Measurements from ENCODE around the gene HNRNPL.
"Not testable (repeated sequence)": the region's sequence is repeated elsewhere in the genome, so short reads cannot be mapped to it uniquely, and the experiment has no call there.

Gene HNRNPL

DNA sequence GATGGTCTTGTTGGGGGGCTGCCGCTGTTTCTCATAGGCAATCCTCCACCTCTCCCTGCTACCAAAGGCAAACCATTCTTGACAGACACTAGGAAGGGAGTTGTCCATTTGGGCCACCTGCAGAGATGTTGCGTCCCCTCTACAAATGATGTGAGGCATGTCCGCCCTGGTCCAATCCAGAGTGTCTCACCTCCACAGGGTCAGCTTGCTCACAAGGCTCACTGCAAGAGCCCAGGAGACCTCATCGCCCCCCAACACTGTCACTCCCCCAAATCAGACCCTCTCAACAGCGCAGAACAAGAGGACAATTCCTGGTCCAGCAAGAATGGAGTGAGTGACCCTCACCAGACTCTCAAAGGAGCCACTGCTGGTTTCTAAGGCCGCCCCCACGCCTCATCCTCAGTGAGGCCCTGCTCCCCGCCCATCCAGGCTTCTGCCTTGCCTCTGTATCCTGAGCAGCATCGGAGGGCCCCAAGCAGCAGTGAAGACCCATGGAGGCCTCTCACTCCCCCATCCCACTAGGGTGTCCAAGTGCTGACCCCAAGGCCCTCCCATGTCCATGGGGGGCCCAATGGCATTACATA is 6.5 kb downstream of the HNRNPL start:
- DNase-seq = no peak

DNA sequence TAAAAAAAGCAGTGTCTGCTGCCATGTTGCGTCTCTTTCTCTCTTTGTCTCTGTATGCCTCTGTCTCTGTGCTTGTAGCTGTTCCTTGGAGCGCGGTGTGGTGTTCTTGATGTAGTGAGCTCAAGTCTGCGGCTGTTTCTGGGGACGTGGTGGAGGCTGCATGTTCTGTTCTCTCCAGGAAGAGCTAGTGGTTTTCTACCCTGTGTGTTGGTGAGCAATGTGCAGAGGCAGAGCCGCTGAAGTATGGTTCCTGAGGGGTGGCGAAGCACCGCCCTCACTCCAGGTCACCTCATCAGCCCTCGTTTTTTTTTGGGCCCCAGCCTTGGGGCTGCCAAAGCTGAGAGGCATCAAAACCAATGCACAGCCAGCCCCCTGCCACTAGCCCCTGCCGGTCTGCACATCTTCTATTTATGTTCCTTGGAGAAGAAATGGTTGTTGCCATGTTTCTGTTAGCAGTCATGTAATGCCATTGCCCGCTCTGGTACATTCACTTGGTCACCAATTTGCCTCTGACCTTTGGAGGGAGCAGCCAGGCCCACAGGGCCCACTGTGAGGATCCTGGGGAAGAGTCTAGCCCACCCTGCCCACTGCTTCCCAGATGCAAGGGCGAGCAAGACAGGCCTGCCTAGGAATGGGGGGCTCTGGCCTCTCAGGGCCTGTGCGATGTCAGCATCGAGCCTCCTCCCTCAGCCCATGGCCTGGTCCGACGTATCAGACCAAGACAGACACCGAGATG is 7.2 kb downstream of the HNRNPL start:
- DNase-seq = peak; percentile 78

DNA sequence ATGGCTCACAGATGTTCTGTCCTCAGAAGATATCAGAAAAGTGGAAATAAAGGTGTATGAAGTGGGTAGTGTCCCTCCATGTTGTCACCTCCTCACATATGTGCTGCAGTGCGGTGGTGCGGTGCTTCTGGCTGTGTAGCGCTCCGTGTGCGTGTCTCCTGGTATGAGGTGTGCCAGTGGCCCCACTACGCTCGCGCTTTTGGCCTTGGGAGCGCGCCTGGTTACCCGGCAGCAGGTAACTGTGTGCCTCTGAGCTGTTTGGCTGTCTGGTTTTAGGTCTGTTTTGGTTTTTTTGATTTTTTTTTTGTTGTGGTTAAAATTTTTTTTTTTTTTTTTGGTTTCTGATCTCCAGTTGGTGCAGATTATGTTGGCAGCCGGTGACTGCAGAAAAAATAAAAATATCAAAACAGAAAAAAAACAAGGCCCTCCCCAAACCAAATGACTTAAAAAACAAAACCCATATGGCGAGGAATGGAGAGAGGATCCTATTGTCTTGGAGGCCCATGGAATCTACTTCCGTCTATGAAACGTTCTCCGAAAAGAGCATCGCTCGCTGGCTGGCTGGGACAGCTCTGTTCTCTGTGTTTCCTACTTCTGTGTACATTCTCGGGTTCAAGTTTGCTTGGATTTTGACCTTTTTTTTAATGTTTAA is 7.9 kb downstream of the HNRNPL start:
- DNase-seq = peak; percentile 71

DNA sequence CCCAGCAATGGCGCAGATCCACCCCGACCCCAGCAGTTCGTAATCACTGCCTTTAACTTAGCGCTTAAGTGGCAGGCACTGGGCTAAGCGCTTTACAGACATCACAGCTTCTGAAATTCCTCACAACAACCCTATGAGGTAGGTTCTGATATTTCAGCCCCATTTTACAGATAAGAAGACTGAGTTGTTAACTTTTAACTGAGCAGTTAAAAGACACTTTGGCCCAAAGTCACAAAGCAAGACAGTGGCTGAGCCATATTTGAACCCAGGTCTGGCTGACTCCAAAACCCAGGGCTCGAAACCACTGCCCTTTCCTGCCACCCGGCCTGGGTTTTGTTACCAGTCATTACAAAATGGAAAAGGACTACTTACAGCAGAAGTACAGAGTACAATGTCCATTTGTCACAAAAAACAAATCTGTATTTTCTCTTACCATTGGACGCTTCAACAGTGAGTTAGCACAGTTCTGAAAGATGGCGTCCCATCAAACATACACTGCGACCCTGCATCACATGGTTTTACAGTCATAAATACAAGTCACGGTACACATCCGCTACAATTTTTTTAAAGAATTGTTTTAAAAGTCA is 8.5 kb downstream of the HNRNPL start:
- DNase-seq = no peak

DNA sequence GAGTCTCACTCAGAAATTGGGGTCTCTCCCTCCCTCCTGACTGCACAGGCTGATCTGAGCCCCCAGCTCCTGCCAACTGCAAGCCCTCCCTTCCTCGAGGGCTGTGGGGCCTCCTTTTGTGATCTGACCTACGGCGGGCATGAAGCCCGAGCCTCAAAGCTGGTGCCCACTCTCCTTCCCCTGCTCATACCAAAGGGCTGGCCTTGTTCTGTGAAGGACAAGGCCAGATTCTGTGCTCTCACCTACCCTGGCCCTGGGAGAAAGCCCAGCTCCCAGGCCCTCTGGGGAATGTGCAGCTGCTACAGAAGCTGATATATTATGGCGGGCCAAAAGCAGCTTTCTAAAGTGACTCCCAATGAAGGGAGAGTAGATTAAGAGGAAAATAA is 9.2 kb downstream of the HNRNPL start:
- no peak for DNase-seq

DNA sequence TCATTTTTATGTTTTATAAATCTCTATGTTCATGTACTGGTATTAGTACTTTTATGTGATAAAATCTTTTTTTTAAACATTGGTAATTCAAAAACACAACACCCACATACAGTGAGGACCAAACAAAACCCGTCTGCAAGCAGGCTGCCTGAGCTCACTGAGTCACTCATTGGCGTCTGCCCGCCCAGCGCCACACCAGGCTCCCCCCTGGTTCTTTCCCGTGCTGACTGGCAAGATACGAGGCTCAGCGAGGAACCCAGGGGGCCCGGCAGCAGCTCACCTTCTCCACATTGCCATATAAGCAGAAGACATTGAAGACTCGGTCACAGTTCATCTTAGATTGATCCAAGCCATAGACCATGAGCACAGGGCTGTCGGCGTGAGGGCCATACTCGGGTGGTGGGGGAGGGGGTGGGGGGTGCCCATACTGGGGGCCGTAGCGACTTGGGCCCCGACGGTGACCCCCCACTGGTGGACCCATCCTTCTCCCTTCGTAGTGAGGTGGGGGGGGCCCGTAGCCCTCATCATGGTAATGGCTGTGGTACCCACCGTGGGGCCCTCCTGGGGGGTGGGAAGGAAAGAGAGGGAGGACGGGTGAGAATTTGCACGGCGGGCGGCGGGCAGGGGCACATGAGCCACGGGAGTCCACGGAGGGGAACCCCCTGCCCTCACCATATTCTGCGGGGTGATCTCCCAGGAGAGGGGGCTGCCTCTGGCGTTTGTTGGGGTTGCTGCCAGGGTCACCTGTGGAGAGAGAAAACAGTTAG is 9.8 kb downstream of the HNRNPL start:
- no peak for DNase-seq

DNA sequence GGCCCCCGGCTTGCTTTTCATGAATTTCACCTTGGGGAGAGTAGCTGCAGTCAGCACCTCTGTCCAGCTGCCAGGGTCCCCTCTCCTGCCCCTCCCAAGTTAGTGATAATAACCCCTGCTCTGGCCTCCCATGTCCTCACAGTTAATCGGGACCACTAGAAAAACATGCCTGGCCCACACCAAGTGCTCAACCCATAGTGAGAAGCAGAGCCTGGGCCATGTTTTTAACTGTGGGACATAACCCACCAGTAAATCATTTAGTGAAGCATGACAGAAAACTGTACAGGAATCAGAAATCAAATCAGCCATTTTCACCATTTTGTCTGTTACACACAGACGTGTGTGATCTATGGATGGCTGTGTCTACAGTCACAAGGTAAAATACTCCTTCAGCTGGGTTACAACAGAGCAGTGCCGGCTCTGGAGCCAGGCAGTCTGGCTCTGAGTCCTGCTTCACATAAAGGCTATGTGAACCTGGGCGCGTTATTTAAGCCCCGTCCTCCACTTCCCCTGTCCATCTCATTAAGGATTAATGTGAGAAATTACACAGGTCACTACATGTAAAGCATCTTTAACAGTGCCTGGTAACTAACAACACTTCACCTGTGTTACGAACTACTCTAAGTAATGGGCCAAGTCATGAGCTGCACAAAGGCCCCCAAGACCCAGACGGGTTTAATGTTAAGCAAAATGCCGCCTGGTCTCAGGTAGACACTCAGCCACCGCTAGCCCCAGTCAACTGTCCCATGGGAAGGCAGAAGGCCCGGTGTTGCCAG is 10.6 kb downstream of the HNRNPL start:
- no peak for DNase-seq

DNA sequence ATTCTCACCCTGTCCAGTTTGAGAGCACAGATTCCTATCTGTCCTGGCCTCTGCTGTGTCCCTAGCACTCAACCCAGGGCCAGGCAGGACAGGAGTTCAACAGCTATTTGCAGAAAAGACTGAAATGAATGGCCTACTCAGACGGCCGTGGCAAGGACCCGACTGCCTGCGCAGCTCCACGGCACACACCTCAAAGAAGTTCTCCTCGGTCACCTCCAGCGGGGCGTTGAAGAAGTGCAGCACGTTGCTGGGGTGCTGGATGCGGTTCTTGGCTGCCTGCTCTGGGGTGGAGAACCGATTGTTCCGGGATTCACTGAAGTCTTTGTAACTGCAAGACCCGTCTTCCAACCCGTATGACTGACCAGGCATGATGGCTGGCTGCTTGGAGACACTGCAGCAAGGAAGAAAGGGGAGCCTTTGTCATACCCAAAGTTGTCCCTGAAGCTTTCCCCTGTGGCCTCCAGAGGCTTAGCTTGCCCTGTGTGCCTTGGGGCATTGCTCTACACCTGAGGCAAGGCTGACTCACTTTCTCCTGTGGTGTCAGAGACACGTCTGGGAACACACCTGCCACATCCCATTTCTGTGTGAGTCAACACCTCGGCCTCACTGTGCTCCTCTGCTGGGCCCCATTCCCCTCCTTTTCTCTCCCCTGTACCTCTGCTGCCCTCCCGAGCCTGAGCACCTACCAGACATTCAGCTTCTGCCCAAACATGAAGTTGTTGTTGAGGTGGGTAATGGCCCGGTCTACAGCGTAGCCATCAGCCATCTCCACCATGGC is 11.4 kb downstream of the HNRNPL start:
- DNase-seq = no peak

DNA sequence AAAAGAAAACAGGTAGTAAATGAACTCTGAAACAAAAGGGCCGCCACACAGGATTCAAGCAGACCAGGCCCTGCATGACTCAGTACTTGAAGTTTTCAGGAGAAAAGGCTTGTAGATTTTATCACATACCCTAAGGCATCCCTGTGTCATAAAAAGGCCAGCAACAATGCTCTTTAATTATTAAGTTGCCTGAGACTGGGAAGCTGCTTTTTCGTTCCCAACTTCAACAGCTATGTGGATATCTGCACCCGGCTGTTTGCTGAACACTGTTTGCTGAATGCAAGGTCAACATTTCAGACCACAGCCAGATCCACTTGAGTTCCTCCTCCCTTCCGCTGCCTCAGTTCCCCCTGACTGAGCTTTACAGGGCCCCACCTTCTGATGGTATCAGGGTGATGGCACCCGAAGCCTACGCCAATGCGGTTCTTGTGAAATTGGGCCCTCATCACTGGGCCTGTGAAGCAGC is 12.1 kb downstream of the HNRNPL start:
- no peak for DNase-seq

DNA sequence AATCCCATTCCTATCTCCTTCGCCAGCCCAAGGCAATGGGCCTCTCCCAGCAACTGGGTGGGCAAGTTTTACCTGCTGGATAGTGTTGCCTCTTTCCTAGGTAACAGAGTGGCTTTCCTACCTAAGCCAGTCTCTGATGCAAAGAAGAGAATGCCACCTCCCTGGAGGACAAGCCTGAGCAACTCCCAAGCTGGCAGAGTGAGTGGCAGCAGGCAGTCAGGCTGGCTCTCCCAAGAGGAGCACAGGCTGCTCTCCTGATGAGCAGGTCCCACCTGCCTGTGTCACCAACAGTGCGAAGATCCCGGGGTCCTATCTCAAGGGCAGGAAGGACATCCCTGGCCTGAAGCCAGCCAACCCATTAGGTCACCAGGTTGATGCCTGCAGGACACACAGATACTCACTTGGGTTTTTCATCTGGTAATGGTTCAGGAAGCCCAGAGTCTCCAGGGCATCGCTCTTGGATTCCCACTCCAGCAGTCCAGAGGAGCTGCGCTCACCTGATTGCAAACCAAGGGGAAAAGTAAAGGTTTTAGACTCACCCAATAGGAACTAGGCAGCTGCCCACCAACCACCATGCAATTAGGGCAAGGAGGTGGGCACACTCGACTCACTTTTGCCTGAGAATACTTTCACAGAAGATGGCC is 12.7 kb downstream of the HNRNPL start:
- DNase-seq = no peak

DNA sequence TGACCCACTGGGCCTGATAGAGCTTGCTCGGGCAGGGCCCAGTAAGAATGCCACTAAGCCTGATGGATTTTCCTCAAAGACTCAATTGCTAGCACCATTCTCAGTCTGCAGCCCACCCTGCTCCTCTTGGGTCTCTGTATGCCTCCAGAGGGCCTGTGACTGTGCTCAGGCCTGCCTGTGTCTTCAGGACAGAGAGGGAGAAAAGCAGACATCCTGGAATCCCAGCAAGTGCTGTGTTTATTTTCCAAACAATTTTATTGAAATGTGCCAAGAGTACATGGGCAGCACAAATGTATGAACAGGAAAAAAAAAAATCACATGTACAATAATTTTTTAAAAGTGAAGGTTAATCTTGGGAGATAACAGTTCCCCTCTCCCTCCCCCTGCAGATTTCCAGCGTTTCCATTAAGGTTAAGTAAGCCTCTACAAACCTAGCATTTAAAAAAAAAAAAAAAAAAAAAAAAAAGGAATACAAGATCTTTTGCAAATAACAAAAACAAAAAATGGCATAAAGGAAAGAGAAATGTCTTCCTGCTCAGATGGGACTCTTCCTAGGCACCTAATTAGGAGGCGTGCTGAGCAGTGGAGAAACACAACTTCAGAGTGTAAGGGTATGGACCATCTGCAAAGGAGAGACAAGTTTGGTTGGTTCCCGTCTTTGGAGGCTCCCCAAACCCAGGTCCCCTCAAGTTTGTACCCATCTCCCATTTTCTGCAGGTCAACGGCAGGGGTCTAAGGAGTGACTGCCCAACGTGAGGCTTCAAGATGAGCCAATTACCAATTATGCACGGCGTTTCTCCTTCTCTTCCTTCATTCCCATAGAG is 13.4 kb downstream of the HNRNPL start:
- no peak for DNase-seq

DNA sequence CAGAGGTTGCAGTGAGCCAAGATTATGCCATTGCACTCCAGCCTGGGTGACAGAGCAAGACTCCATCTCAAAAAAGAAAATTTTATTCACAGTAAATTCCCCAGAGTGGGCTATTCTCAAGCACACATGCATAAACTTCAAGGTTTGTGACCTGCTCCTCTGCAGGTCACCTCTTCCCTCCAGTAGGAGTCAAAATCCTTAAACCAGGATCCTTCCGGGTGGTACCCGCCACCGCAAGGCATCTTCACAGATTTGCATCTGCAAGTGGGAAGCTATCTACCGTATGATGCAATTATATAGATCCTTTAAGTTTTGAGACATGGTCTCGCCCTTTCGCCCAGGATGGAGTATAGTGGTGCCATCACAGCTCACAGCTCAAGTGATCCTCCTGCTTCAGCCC is 15.2 kb downstream of the HNRNPL start:
- DNase-seq = no peak

DNA sequence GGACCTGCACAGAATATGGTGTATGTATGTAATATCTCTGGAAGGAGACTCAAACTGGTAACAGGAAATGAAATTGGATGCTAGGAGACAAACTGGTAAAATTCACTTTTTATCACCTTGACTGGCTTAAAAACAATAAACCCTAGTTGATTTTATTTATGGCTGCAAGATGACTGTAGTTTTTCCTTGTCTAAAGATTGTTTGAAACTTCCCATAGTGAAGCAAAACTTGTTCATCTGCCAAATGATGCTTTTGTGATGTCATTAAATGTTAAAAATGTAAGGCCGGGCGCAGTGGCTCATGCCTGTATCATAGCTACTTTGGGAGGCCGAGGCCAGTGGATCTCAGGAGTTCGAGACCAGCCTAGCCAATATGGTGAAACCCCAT is 15.7 kb downstream of the HNRNPL start:
- no peak for DNase-seq

DNA sequence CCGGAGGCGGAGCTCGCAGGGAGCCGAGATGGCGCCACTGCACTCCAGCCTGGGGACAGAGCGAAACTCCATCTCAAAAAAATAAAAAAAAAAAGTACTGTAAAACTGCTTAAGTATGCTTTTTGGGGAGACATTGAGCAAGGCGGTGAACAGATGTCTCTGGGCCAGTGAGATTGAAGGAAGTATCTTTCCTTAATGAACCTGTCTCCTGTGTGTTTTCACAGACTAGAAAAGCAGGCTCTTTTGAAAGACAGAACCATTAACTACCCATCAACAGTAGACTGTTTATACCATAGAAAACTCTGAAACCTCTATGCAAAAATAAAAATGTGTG is 16.7 kb downstream of the HNRNPL start:
- no peak for DNase-seq

DNA sequence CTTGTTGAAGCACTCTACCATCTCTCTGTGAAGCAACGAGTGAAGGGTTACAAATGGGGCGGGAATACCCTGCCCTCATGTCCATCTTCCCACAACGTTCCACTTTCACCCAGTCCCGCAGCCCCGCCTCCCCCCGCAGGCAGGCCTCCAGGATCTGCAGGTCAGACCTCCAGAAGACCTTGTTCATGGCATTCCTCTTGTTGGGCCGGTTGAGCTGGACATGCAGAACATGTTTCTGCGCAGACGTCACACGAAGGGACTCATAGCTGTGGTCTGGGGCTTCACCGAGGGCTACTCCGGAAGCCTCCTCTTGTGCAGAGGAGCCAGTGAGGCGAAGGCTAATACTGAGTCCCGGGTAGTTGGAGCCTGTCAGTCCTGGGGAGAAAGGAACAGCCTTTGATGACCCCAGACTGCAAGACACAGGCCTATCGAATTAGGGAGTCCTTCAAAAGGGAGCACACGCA is 18.6 kb downstream of the HNRNPL start:
- DNase-seq = peak; percentile 37

DNA sequence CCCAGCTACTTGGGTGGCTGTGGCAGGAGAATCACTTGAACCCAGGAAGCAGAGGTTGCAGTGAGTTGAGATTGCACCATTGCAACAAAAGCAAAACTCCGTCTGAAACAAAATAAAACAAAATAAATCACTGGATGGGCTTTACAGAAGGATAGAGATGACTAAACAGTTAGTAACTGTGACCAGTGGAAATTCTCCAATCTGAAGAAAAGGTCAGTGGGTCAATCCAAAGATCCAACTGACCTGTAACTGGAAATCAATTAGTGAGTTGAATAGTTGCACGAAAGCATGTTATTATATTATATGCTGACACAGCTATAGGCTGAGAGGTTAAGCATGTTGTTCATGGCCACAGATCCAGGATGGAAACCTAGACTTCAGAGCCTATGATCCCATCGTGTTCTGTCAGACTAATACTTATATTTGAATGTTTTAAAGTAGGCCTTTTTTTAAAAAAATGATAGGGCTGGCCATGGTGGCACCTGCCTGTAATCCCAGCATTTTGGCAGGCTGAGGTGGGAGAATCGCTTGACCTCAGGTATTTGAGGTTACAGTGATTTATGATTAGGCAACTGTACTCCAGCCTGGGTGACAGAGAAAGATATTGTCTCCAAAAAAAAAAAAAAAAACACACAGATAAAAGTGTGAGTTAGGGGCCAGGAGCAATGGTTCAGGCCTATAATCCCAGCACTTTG is 19.6 kb downstream of the HNRNPL start:
- no peak for DNase-seq

DNA sequence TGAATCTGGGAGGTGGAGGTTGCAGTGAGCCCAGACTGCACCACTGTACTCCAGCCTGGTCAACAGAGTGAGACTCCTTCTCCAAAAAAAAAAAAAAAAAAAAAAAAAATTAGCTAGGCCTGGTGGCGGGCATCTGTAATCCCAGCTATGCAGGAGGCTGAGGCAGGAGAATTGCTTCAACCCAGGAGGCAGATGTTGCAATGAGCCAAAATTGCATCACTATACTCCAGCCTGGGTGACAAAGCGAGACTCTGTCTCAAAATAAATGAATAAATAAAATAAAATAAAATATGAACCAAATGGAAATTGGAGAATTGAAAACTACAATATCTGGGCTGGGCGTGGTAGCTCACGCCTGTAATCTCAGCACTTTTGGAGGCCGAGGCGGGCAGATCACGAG is 20.6 kb downstream of the HNRNPL start:
- DNase-seq = not testable (repeated sequence)

DNA sequence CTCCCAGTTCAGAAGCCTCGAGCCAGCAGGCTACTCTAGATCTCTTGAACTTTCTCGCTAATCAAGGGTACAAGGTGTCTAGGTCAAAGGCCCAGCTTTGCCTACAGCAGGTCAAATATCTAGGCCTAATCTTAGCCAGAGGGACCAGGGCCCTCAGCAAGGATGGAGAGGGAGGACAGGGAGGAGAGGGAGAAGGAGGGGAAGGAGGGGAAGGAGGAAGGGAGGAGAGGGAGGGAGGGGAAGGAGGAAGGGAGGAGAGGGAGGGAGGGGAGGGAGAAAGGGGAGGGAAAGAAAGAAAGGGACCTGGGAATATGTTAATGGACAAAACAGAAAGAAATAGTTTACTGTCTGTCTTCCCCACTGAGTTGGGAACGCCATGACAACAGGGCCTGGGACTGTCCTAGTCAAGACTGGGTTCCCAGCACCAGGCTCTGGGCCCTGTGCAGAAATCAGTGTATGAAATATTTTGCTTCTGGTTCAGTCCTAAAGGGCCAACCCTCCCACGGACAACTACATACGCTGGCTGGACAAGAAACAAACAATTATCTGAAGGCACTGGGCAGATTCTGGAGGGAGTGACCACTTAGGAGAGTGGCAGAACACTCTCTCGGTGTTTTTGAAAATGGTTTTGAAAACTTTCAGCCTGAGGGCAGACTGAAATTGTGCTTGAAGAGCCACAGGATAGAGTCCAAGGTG is 22.8 kb downstream of the HNRNPL start:
- DNase-seq = no peak

DNA sequence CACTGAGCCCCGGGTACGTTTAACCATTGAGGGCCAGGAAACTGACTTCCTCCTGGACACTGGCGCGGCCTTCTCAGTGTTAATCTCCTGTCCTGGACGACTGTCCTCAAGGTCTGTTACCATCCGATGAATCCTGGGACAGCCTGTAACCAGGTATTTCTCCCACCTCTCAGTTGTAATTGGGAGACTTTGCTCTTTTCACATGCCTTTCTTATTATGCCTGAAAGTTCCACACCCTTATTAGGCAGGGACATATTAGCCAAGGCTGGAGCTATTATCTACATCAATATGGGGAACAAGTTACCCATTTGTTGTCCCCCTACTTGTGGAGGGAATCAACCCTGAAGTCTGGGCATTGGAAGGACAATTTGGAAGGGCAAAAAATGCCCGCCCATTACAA is 23.9 kb downstream of the HNRNPL start:
- DNase-seq = not testable (repeated sequence)

All from CD4-positive, alpha-beta T cell treated with Interleukin-21 for 1 hour (primary cell).